ENCODE data around the gene PHLDA1.

The PHLDA1 gene

DNA sequence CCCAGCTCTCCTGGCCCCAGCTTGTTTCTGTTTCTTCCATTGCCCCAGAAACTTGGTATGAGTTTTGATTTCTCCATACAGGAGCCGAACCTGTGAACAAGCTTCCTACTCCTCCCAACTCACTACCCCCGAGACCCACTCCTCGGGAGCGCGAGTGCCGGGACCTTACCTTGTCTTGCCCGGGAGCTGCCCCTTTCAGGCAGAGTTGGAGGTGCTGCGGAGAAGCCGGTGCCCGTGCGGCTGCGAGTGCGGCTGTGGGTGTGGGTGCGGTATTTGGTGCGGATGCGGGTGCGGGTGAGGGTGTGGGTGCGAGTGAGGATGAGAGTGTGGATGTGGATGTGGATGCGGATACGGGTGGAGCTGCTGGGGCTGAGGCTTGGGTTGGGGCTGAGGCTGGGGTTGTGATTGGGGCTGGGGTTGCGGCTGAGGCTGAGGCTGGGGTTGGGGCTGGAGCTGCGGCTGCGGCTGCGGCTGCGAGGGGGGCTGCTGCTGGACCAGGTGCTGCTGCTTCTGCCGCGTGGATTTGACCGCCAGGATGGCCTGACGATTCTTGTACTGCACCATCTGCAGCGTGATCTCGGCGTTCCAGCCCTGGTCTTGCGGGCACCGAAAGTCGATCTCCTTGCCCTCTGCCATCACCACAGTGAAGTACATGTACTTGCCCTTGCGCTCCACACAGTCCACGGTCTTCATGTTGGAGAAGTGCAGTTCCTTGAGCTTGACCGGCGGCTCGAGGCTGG, 1.1 kb downstream of the PHLDA1 start:
- no peak for DNase-seq (ENCODE audit: insufficient read length, low spot score)
- no peak; the same call in 1 of the 2 replicates for TF ChIP-seq POLR2A (IDR thresholded peaks at IDR 0.05; ENCODE audit: low read depth, low read length)
- no peak for FAIRE-seq

DNA sequence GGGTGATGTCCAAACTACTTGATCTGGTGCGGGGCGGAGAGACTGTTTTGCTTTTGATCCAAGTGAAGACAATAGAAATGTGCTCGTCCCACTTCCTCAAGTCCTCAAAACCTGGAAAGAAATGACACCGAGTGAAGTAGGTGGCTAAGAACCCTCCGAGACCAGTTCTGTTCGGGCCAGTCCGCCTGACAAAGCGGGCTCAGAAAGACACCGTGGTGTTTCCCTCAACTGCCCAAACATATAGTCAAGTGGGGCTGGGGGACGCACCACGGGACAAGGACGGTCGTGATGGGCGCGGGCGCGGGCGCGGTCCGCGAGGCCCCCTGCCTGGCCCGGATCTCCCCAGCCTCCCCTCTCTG, 1.6 kb downstream of the PHLDA1 start:
- DNase-seq (ENCODE audit: insufficient read length, low spot score) (no peak), FAIRE-seq (no peak)
- TF ChIP-seq POLR2A (IDR thresholded peaks at IDR 0.05; ENCODE audit: low read depth, low read length) = no peak

DNA sequence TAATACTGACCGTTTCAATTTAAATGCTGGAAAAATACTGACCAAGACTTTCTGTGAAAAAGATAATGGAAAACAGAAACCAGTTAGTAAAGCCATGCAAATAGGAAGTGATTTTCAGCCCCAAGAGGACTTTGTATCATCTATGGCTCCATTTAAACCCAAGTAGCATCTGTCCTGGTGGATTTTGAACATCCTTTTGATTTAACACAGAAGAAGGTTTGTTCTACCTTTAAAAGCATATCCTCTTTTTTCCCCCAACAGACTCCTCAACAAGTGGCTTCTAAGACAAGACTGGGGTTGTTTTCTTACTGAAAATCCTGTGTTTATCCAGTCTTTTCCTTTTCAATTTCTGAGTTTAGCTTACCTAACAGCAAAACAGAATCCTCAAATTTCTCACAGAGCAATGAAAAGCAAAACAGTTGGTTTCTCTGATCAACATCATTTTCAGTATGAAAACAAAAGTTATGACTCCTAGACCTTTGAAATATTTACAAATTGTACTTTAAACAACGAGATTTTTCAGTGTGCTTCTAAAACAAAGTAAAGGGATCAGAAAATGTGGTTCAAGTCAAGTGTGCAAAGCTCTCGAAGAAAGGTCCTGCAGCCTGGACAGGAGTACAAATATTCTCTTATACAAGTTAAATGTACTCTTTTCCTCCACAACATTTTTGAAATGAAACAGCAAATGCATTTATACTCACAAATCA, 2.9 kb downstream of the PHLDA1 start:
- no peak for FAIRE-seq
- TF ChIP-seq POLR2A (IDR thresholded peaks at IDR 0.05; ENCODE audit: low read depth, low read length) = no peak
- no peak for DNase-seq (ENCODE audit: insufficient read length, low spot score)

DNA sequence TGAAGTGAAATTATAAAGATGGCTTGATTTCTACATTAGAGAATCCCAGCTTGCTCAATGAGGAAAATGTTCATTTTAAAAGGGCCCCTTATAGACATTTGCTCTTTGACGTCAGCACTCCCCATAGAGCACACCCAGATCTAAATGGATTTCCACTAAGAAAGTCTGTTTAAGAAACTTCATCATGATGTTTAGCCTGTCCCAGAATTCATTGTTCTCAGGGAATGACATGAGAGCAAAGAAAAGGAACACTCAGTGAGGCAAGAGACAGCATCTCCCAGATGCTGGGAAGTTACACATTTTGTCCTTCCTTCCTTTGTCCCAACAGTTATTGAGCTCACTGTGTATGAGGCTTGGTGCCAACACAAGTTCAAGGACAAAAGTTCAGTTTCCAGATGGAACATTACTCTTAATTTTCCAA, 4.9 kb downstream of the PHLDA1 start:
- FAIRE-seq = peak; percentile 58
- TF ChIP-seq POLR2A (IDR thresholded peaks at IDR 0.05; ENCODE audit: low read depth, low read length) = no peak
- no peak for DNase-seq (ENCODE audit: insufficient read length, low spot score)

DNA sequence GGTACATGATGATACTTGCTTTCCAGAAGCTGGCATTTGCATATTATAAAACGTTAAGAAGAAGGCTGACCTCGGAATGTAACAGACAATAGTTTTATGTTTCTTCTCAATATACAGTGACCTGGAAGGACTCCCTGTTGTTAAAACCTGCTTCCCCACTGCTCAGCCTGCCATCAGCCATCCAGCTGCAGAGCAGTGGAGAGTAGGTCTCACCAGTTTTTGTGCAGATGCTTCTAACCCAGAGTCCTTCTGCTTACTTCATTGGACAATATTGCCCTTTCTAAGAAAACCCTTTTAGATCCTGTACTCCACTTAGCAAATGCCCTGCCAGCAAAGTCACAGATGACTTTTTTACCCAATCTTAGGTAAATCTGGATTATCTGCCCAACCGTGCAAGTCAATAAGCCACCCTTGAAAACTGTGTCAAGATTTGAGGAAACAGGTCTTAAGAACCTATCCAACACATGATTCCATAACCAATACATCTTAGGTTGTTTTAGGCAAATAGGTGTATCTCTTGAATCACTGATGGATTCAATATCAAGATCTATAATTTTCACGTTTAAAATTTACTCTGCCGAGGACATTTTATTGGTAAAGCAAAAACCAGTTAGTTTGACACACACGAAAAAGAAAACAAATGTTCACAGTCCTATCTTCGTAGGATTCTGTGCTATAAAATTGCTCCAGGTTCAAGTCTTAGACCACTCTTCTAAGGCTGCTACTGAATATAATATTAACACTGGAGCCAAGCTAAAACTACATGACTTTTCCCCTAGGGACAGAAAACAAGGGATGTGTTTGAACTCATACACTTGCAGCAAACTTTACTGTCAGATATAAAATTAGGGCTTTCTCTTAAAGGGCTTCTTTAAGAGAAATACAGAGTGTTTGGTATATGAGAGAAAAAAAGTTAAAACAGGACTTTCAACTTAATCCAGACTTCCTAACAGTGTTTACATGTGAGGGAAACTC, 5.7 kb downstream of the PHLDA1 start:
- FAIRE-seq (peak; percentile 86), DNase-seq (ENCODE audit: insufficient read length, low spot score) (no peak)
- no peak for TF ChIP-seq POLR2A (IDR thresholded peaks at IDR 0.05; ENCODE audit: low read depth, low read length)

DNA sequence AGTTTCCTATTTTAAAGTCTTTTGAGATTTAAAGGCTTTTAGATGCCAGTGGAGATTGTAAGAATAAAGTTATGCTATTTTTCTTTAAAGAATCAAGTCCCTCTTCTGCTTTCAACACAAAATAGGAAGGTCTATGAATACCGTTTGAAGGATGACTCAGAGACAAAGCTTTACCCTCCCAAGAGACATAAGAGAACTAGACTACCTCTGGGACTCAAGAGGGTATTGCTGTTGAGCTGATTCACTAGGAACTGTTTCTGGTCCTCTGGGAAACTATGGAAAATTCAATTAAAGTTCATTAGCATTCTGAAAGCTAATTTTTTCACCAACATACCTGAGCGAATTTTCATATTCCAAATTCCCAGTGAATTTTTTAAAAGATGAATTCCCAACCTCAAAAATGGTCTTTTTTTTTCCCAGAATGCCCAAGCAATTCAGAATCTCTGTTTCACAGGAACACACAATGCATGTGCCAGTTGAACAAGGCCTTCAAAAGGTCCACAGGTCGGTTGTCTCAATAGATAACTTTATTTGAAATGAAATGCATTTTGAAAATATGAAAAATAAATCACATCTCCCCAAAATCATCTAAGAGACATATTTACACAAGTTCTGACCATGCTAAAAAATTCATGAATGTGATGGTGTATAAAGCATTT, 6.5 kb downstream of the PHLDA1 start:
- DNase-seq (ENCODE audit: insufficient read length, low spot score) (no peak), FAIRE-seq (peak; percentile 93)
- no peak for TF ChIP-seq POLR2A (IDR thresholded peaks at IDR 0.05; ENCODE audit: low read depth, low read length)

DNA sequence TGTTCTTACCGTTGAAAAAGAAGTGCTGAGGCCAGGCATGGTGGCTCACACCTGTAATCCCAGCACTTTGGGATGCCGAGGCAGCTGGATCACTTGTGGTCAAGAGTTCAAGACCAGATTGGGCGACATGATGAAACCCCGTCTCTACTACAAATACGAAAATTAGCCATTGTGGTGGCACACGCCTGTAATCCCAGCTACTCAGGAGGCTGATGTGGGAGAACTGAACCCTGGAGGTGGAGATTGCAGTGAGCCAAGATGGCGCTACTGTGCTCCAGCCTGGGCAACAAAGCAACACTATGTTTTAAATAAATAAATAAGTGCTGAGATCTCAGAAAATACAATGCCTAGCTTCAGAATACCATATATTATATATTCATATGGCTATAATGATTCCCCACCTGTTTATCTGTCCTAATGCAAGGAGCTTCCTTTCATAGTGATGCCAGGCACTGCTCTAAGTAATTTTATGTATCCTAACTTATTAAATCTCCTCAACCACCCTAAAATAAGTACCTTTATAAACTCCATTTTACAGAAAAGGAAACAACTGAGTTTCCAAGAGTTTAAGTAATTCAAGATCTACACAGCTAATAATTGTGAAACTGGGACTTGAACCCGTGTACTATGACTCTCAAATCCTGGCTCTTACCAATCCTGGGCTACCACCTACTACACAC, 7.3 kb downstream of the PHLDA1 start:
- no peak for DNase-seq (ENCODE audit: insufficient read length, low spot score)
- TF ChIP-seq POLR2A (IDR thresholded peaks at IDR 0.05; ENCODE audit: low read depth, low read length) = no peak
- FAIRE-seq = no peak

DNA sequence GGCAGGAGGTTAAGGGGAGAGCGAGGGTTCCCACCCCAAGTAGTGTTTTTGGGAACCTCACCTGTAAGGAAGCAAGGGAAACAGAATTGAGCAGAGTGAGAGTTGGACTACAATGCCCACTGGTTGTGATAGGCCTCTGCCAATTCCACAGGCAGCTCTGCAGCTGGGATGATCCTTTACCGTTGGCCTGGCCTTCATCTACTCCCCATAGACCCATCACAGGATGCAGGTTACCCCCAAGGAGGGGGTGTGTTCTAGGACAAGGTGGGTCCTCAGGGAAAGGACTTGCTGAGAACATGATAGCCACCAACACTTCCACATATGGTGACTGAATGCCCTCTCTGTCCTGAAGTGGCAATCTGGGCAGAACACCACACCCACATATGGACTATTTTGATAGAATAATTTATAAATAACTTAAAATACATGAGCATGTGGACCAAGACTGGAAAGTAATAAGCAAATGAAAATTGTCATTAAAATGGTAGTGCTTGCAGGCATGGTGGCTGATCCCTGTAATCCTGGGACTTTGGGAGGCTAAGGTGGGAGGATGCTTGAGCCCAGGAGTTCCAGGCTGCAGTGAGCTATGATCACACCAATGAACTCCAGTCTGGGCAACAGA, 8.4 kb downstream of the PHLDA1 start:
- FAIRE-seq = no peak
- no peak for DNase-seq (ENCODE audit: insufficient read length, low spot score)
- no peak for TF ChIP-seq POLR2A (IDR thresholded peaks at IDR 0.05; ENCODE audit: low read depth, low read length)

DNA sequence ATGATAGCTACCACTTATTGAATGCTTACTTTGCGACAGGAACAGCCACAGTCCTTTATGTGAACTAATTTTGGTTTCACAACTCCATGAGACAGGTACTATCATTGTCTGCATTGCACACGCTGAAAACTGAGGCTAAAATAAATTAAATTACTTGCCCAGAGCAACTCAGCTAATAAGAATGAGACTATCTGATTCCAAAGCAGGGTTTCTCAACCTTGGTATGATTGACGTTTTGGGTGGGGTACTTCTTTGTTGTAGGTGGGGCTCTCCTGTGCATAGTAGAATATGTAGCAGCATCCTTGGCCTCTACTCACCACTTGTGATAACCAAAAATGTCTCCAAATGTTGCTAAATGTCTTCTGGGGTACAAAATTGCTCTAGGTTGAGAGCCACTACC, 9.1 kb downstream of the PHLDA1 start:
- no peak for DNase-seq (ENCODE audit: insufficient read length, low spot score)
- TF ChIP-seq POLR2A (IDR thresholded peaks at IDR 0.05; ENCODE audit: low read depth, low read length) = no peak
- no peak for FAIRE-seq

DNA sequence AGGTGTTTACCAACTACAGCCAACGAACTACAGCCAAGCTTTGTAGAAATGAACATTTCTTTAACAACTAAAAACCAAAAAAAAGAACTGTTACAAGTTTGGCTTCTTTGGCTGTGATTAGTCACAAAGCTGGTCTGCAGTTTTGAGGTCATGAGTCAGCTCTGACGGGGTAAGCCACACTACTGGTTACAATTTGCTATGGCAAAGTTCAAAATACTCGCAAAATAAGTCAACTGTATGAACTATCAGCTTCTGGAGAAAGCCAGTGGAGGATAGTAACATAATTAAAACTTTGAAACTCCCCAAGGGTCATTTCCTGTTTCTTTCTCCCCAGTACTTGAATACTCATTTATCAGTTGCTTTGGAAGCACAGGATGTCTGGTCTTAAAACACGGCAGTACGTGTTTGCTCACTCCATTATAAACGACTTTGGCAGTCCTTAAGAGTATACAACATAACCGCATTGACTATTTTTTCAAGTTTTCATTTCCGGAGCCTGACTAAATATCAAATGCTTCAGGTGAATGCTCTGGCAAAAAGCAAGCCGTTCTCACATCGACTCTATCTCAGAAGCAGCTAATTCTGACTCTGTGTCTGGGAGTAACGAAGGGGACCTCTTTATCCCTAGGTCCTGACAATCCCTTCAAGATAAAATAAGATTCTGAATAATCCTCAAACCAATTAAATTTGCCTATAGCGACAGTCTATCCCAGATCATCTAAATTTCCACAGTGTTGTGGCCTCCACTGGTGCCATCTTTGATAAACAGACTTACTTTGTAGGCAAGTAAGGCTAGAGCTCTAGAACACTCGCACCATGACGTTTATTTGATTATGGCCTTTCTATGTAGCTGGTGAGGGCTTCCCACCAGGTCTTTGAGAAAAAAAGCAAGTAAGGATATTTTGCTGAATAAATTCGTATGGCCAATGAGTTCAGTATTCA, 10.6 kb downstream of the PHLDA1 start:
- peak; percentile 96 for FAIRE-seq
- DNase-seq (ENCODE audit: insufficient read length, low spot score) = no peak
- TF ChIP-seq POLR2A (IDR thresholded peaks at IDR 0.05; ENCODE audit: low read depth, low read length) = no peak

DNA sequence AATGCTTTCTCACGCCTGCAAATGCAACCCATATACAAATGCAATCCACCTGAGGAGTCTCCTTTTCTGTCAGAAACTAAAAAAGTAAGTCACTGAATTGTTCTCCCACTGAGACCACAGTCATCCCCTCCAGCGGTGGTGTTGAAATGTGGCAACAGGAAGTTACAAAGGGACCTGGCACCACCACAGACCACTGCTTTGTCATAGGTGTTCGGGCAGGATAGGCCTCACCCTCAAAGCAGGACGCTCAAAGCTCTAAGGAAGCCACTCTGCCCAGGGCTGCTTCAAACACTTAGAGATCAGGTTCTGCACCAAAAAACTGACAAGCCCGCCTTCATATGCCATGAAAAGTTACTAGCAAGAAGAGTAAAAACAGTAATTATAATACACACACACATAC, 11.3 kb downstream of the PHLDA1 start:
- no peak for TF ChIP-seq POLR2A (IDR thresholded peaks at IDR 0.05; ENCODE audit: low read depth, low read length)
- DNase-seq (ENCODE audit: insufficient read length, low spot score) = no peak
- FAIRE-seq = no peak

DNA sequence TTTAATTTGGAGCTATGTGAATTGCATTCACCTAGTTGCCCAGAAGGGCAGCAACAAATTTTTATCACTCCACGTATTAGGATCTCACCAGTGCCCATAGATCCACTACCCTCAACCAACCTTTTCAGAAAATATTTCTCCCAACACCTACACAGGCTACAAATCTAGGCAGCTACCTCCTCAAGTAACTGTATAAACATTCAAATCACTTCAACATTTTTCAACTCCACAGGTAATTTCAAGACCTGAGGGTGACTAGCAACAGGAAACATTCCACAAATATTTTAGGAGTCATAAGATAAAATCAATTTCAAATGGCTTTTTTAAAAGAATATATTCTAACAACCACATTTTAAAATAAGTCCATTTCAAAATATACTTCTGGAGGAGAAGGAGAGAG, 12.9 kb downstream of the PHLDA1 start:
- DNase-seq (ENCODE audit: insufficient read length, low spot score) = no peak

More for the DNA sequence above, 12.9 kb downstream of the PHLDA1 start:
- TF ChIP-seq POLR2A (IDR thresholded peaks at IDR 0.05; ENCODE audit: low read depth, low read length) = no peak
- no peak for FAIRE-seq
